Measurements from ENCODE around the gene HDAC5.

Gene HDAC5

GRCh38 chr17:44109312-44109630 lies 14.2 kb downstream of the HDAC5 start:
- TF ChIP-seq EZH2 (IDR thresholded peaks at IDR 0.05; ENCODE audit: borderline replicate concordance, low read length) = no peak
- TF ChIP-seq CTCF (IDR thresholded peaks at IDR 0.05; ENCODE audit: low read length) = no peak
- Histone ChIP-seq H3F3A (ENCODE audit: insufficient read depth, low read length) (no peaks in the 10 kb centered on the region), H3K4me2 (ENCODE audit: low read length) (no peak overlapping the region), H3K27me3 (ENCODE audit: insufficient read depth, low read length) (no peaks in the 10 kb centered on the region; the same call in 1 of the 2 replicates), H3K4me1 (ENCODE audit: insufficient read depth, low read length, severe bottlenecking) (peaks cover 13% of the 10 kb centered on the region), H3K4me3 (ENCODE audit: low read depth, low read length, poor library complexity, severe bottlenecking) (no peak overlapping the region), H4K20me1 (ENCODE audit: insufficient read depth, low read length) (no peaks in the 10 kb centered on the region), H3K9me3 (ENCODE audit: low read length) (no peaks in the 10 kb centered on the region), H2AFZ (ENCODE audit: low read length) (no peak overlapping the region), H3K79me2 (ENCODE audit: insufficient read depth, low read length) (no peaks in the 10 kb centered on the region), H3K9me2 (ENCODE audit: low read depth, low read length) (no peaks in the 10 kb centered on the region), H3K9ac (ENCODE audit: low read length) (no peak overlapping the region), H3K36me3 (ENCODE audit: insufficient read depth, low read length) (no peaks in the 10 kb centered on the region), H3K27ac (ENCODE audit: low read depth, low read length, poor library complexity, severe bottlenecking) (no peak overlapping the region)

- H3K9me3 ChIP-seq (ENCODE audit: low read length) = no peaks in the 10 kb centered on the region
- H3K4me3 ChIP-seq (ENCODE audit: low read depth, low read length, poor library complexity, severe bottlenecking) = no peak overlapping the region
- no peak for TF ChIP-seq CTCF (IDR thresholded peaks at IDR 0.05; ENCODE audit: low read length)
- H3K4me2 ChIP-seq (ENCODE audit: low read length) = no peak overlapping the region
- H3K27me3 ChIP-seq (ENCODE audit: insufficient read depth, low read length) = no peaks in the 10 kb centered on the region; the same call in 1 of the 2 replicates
- no peaks in the 10 kb centered on the region for H3K79me2 ChIP-seq (ENCODE audit: insufficient read depth, low read length)
- no peak overlapping the region for H3K27ac ChIP-seq (ENCODE audit: low read depth, low read length, poor library complexity, severe bottlenecking)
- H3F3A ChIP-seq (ENCODE audit: insufficient read depth, low read length) = no peaks in the 10 kb centered on the region
- no peaks in the 10 kb centered on the region for H3K9me2 ChIP-seq (ENCODE audit: low read depth, low read length)
- H3K36me3 ChIP-seq (ENCODE audit: insufficient read depth, low read length) = no peaks in the 10 kb centered on the region
- H3K4me1 ChIP-seq (ENCODE audit: insufficient read depth, low read length, severe bottlenecking) = peaks cover 13% of the 10 kb centered on the region
- H4K20me1 ChIP-seq (ENCODE audit: insufficient read depth, low read length) = no peaks in the 10 kb centered on the region
- no peak overlapping the region for H3K9ac ChIP-seq (ENCODE audit: low read length)
- H2AFZ ChIP-seq (ENCODE audit: low read length) = no peak overlapping the region
Measured at GRCh38 chr17:44108440-44109311, 14.8 kb downstream of the HDAC5 start.

GRCh38 chr17:44106801-44107200 lies 16.6 kb downstream of the HDAC5 start:
- Histone ChIP-seq H2AFZ (ENCODE audit: low read length) (no peak overlapping the region), H3K9me3 (ENCODE audit: low read length) (no peaks in the 10 kb centered on the region), H3K4me1 (ENCODE audit: insufficient read depth, low read length, severe bottlenecking) (peaks cover 12% of the 10 kb centered on the region), H3K4me3 (ENCODE audit: low read depth, low read length, poor library complexity, severe bottlenecking) (no peak overlapping the region), H3K27me3 (ENCODE audit: insufficient read depth, low read length) (no peaks in the 10 kb centered on the region; the same call in 1 of the 2 replicates), H4K20me1 (ENCODE audit: insufficient read depth, low read length) (no peaks in the 10 kb centered on the region), H3K9me2 (ENCODE audit: low read depth, low read length) (no peaks in the 10 kb centered on the region), H3K4me2 (ENCODE audit: low read length) (no peak overlapping the region), H3K9ac (ENCODE audit: low read length) (no peak overlapping the region), H3F3A (ENCODE audit: insufficient read depth, low read length) (no peaks in the 10 kb centered on the region), H3K27ac (ENCODE audit: low read depth, low read length, poor library complexity, severe bottlenecking) (no peak overlapping the region), H3K79me2 (ENCODE audit: insufficient read depth, low read length) (no peaks in the 10 kb centered on the region), H3K36me3 (ENCODE audit: insufficient read depth, low read length) (no peaks in the 10 kb centered on the region)
- TF ChIP-seq CTCF (IDR thresholded peaks at IDR 0.05; ENCODE audit: low read length) (no peak), EZH2 (IDR thresholded peaks at IDR 0.05; ENCODE audit: borderline replicate concordance, low read length) (no peak)

Measured in OCI-LY1 (cell line).